T-helper 1 cell (primary cell): ENCODE results near the gene HSD17B13.
"Not testable (repeated sequence)": the region's sequence is repeated elsewhere in the genome, so short reads cannot be mapped to it uniquely, and the experiment has no call there.

Experiments
- DNase-seq, 5 donors: peaks; one replicate each; pipeline ENCODE4 v3.0.0-alpha.2; 2012 to 2020

The HSD17B13 gene

GRCh38 chr4:87315000-87315399 lies 7.7 kb downstream of the HSD17B13 start:
- DNase-seq: not testable (repeated sequence)

- DNase-seq: no peak
Measured at GRCh38 chr4:87313756-87314155, 8.9 kb downstream of the HSD17B13 start.

GRCh38 chr4:87311684-87312083 lies 11.0 kb downstream of the HSD17B13 start:
- DNase-seq: no peak

- DNase-seq: no peak
Measured at GRCh38 chr4:87310691-87311335, 11.9 kb downstream of the HSD17B13 start.

- DNase-seq: no peak
Measured at GRCh38 chr4:87309625-87310024, 13.1 kb downstream of the HSD17B13 start.

GRCh38 chr4:87306056-87306455 lies 16.6 kb downstream of the HSD17B13 start:
- no peak for DNase-seq

- DNase-seq: no peak
Measured at GRCh38 chr4:87305562-87305961, 17.1 kb downstream of the HSD17B13 start.

GRCh38 chr4:87304745-87305432 lies 17.8 kb downstream of the HSD17B13 start:
- DNase-seq: no peak

GRCh38 chr4:87299898-87300297 lies 22.8 kb downstream of the HSD17B13 start:
- DNase-seq: no peak

- no peak for DNase-seq
Measured at GRCh38 chr4:87298362-87298761, 24.3 kb downstream of the HSD17B13 start.

GRCh38 chr4:87294911-87295310 lies 27.8 kb downstream of the HSD17B13 start:
- DNase-seq: not testable (repeated sequence)

- DNase-seq: not testable (repeated sequence)
Measured at GRCh38 chr4:87293889-87294288, 28.8 kb downstream of the HSD17B13 start.

GRCh38 chr4:87286970-87287369 lies 35.7 kb downstream of the HSD17B13 start:
- DNase-seq: no peak

GRCh38 chr4:87284268-87284667 lies 38.4 kb downstream of the HSD17B13 start:
- not testable (repeated sequence) for DNase-seq

- DNase-seq: no peak
Measured at GRCh38 chr4:87283151-87283550, 39.5 kb downstream of the HSD17B13 start.

- DNase-seq: no peak
Measured at GRCh38 chr4:87281603-87282002, 41.1 kb downstream of the HSD17B13 start.

- DNase-seq: no peak
Measured at GRCh38 chr4:87278335-87278794, 44.3 kb downstream of the HSD17B13 start.

- DNase-seq: no peak
Measured at GRCh38 chr4:87275311-87275710, 47.4 kb downstream of the HSD17B13 start.

- DNase-seq: no peak
Measured at GRCh38 chr4:87274803-87275202, 47.9 kb downstream of the HSD17B13 start.

- DNase-seq: no peak
Measured at GRCh38 chr4:87274327-87274726, 48.4 kb downstream of the HSD17B13 start.

GRCh38 chr4:87270825-87271224 lies 51.9 kb downstream of the HSD17B13 start:
- DNase-seq: no peak

- peak in 1 of 5 donors; percentile 1 for DNase-seq
Measured at GRCh38 chr4:87270144-87270543, 52.5 kb downstream of the HSD17B13 start.

- no peak for DNase-seq
Measured at GRCh38 chr4:87268411-87268810, 54.3 kb downstream of the HSD17B13 start.

- DNase-seq: no peak
Measured at GRCh38 chr4:87266986-87267385, 55.7 kb downstream of the HSD17B13 start.
